ENCODE measurements around the gene LRRC25. TPM values are rescaled to one million over a fixed set of nuclear protein-coding genes. Genes with fewer than 3 reads are reported as not detected.

LRRC25 gene
- total RNA-seq, 1 experiment from 2014 or later = not detected

DNA sequence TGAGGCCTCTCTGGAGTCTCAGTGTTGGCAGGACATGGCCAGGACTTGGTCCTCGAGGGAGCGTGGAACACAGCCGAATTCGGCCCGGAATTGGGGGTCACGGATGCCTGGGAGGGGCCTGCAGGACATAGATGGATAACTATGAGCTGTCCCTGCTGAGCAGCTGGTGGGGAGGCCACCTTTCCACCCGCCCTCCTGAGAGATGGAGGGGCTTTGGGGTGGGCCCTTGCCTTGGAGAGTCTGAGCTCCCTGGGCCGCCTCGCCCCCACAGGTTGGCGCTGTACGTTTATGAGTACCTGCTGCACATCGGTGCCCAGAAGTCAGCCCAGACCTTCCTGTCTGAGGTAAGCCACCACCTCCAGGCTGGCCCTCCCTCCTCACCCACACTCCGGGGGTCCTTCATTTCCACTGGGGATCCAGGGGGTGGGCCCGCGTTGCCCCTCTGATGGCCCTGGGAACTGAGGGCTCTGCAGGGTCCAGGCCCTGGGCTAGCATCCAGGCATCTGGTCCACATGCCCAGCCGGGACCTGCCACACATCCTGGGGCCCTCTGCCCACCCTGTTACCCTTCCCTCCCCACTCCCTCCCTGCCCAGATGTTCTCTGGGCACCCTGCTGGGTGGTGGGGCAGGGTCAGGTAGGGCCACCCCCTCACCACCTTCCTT, 29.8 kb upstream of the LRRC25 start:
- Histone ChIP-seq H3K9me3 (ENCODE audit: insufficient read depth, low read depth) (no peaks in the 10 kb centered on the region), H3K36me3 (ENCODE audit: low read depth) (no peaks in the 10 kb centered on the region), H3K27ac (no peak overlapping the region), H3K9me2 (ENCODE audit: insufficient read depth) (no peaks in the 10 kb centered on the region), H3K27me3 (ENCODE audit: insufficient read depth, low read depth) (no peaks in the 10 kb centered on the region), H3K4me3 (no peak overlapping the region), H2AFZ (no peak overlapping the region), H3K4me1 (replicated peaks; ENCODE audit: insufficient read depth) (no peaks in the 10 kb centered on the region), H3K4me2 (no peak overlapping the region), H3K79me2 (ENCODE audit: low read depth) (peaks cover 19% of the 10 kb centered on the region), H4K20me1 (ENCODE audit: insufficient read depth) (peaks cover 40% of the 10 kb centered on the region), H3F3A (ENCODE audit: insufficient read depth, low read depth) (peaks cover 6% of the 10 kb centered on the region; the same call in 1 of the 2 replicates)
- BruUV-seq (replicated peaks) = no TSS peak
- intact Hi-C loops (cut with micrococcal nuclease; ENCODE audit: unreplicated experiment) = no loop called here
- DNase-seq = no peak
- TF ChIP-seq, protein P1, sequence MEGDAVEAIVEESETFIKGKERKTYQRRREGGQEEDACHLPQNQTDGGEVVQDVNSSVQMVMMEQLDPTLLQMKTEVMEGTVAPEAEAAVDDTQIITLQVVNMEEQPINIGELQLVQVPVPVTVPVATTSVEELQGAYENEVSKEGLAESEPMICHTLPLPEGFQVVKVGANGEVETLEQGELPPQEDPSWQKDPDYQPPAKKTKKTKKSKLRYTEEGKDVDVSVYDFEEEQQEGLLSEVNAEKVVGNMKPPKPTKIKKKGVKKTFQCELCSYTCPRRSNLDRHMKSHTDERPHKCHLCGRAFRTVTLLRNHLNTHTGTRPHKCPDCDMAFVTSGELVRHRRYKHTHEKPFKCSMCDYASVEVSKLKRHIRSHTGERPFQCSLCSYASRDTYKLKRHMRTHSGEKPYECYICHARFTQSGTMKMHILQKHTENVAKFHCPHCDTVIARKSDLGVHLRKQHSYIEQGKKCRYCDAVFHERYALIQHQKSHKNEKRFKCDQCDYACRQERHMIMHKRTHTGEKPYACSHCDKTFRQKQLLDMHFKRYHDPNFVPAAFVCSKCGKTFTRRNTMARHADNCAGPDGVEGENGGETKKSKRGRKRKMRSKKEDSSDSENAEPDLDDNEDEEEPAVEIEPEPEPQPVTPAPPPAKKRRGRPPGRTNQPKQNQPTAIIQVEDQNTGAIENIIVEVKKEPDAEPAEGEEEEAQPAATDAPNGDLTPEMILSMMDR (conservative IDR thresholded peaks at IDR 0.05) = no peak
- ChIA-PET POLR2A (ENCODE audit: unreplicated experiment) (interaction anchor here (0.7 kb wide), 1 partner anchor 131 kb away, joined by 3 read pairs; no protein-coding TSS in a partner anchor), CTCF (interaction anchor here (0.6 kb wide), 1 partner anchor 142 kb away, joined by 3 read pairs; no protein-coding TSS in a partner anchor)

DNA sequence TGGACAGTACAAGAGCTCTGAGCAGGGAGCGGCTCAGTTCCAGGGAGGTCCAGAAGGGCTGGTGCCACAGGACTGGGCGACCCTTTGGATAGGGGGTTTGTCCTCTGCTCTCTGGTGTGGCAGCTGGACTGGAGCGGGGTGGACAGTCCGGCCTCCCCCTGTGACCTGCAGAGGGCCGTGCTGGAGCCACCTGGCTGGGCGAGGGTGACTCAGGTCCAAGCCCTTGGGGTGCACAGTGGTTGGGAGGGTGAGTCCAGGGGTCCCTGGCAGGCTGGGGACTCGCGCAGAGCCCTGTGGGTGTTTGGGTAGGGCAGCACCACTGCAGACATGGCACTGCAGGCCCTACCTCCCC, 29.0 kb upstream of the LRRC25 start:
- H3K4me1 ChIP-seq (replicated peaks; ENCODE audit: insufficient read depth) = no peaks in the 10 kb centered on the region
- no peaks in the 10 kb centered on the region for H3K9me3 ChIP-seq (ENCODE audit: insufficient read depth, low read depth)
- H3F3A ChIP-seq (ENCODE audit: insufficient read depth, low read depth) = no peaks in the 10 kb centered on the region; the same call in 1 of the 2 replicates
- DNase-seq = no peak
- no peak overlapping the region for H3K4me3 ChIP-seq
- POLR2A ChIA-PET (ENCODE audit: unreplicated experiment) = no interaction called here
- H2AFZ ChIP-seq = no peak overlapping the region
- peaks cover 27% of the 10 kb centered on the region for H3K79me2 ChIP-seq (ENCODE audit: low read depth)
- BruUV-seq (replicated peaks) = no TSS peak
- CTCF ChIA-PET = no interaction called here
- intact Hi-C loops (cut with micrococcal nuclease; ENCODE audit: unreplicated experiment) = no loop called here
- no peaks in the 10 kb centered on the region for H3K27me3 ChIP-seq (ENCODE audit: insufficient read depth, low read depth)
- peaks cover 48% of the 10 kb centered on the region for H4K20me1 ChIP-seq (ENCODE audit: insufficient read depth)
- H3K27ac ChIP-seq = no peak overlapping the region
- TF ChIP-seq, protein P1 (conservative IDR thresholded peaks at IDR 0.05) = no peak
- no peak for TF ChIP-seq EZH2 (IDR thresholded peaks at IDR 0.05; ENCODE audit: low read depth)
- no peaks in the 10 kb centered on the region for H3K36me3 ChIP-seq (ENCODE audit: low read depth)
- no peaks in the 10 kb centered on the region for H3K9me2 ChIP-seq (ENCODE audit: insufficient read depth)
- H3K4me2 ChIP-seq = no peak overlapping the region

- Histone ChIP-seq H3K4me3 (no peak overlapping the region), H3K9me3 (ENCODE audit: insufficient read depth, low read depth) (no peaks in the 10 kb centered on the region), H3K36me3 (ENCODE audit: low read depth) (no peaks in the 10 kb centered on the region), H3K4me2 (no peak overlapping the region), H4K20me1 (ENCODE audit: insufficient read depth) (peaks cover 55% of the 10 kb centered on the region), H2AFZ (no peak overlapping the region), H3K79me2 (ENCODE audit: low read depth) (peaks cover 33% of the 10 kb centered on the region), H3K4me1 (replicated peaks; ENCODE audit: insufficient read depth) (peaks cover 5% of the 10 kb centered on the region; the same call in 1 of the 2 replicates), H3K27ac (no peak overlapping the region), H3K9me2 (ENCODE audit: insufficient read depth) (no peaks in the 10 kb centered on the region), H3F3A (ENCODE audit: insufficient read depth, low read depth) (peaks cover 2% of the 10 kb centered on the region; the same call in 1 of the 2 replicates), H3K27me3 (ENCODE audit: insufficient read depth, low read depth) (no peaks in the 10 kb centered on the region)
- ChIA-PET POLR2A (ENCODE audit: unreplicated experiment) (no interaction called here), CTCF (interaction anchor here (0.5 kb wide), 1 partner anchor 497 kb away, joined by 5 read pairs; no protein-coding TSS in a partner anchor)
- BruUV-seq (replicated peaks) = no TSS peak
- DNase-seq = no peak
- intact Hi-C loops (cut with micrococcal nuclease; ENCODE audit: unreplicated experiment) = no loop called here
- TF ChIP-seq EZH2 (IDR thresholded peaks at IDR 0.05; ENCODE audit: low read depth) = no peak
- TF ChIP-seq, protein P1 (conservative IDR thresholded peaks at IDR 0.05) = no peak
These were observed 28.3 kb upstream of the LRRC25 start for GRCh38 chr19:18425515-18426415.
